ENCODE results near the gene SLC13A4.
"Not testable (repeated sequence)": the region's sequence is repeated elsewhere in the genome, so short reads cannot be mapped to it uniquely, and the experiment has no call there.

Gene SLC13A4

DNA sequence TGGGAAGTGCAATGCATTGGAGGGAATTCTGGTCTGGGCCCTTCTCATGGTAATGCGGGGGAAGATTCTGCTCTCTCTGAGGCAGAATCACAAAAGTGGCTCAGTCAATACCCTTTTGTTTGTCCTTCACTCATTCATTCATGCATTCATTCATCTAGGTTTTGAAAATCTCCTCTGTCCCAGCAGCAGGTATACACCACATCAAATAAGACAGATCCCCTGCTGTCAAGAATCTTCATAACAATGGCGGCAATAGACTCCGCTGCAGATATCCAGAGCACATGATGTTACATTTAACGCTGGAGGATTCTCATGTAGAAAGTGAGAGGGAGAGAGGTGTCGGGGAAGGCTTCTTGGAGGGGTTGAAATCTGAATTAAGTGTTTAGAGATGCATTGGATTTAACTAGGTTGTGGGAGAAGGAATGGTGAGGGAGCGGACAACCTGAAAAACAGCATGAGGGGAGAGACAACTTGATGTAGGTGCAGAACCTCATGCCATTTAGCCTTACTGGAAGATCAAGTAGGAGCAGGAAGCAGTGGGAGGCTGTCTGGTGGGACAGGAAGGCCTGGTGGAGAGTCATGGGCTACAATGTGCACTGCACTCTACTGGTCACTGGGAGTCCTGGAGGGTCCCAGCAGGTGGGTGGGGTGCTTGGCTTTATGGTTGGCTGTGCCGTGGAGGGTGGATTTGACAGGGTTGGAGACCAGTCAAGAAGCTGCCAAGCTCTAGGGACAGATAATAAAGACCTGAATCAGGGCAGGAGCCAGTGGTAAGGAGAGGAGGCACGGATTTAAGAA is 25.8 kb upstream of the SLC13A4 start:
- intact Hi-C loops (cut with DNase I), result no loop called here
- DNase-seq, result peak in 1 of 10 donors; percentile 24

DNA sequence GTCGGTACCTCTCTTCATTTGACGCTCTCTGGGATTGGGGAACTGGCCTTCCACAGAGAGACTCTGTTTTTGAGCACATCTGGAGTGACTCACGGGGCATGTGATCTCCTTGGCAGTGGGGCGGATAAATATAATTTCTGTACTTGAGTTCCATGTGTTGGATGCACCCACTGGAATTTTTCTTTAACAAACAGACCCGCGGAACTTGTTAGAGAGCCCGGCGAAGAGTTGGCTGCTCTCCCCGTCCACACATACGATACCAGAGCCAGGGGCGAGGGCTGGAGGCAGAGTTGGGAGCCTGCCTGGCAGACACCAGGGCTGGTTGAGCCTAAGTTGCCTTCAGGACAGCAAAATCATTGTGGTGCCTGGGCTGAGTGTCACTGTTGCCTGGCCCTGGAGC is 20.8 kb upstream of the SLC13A4 start, which contains the start of gene FAM180A:
Gene FAM180A, minus strand, starts transcription at position 44 of the 400 bp plus-strand sequence. CDS start 233 bp downstream, outside the sequence.
- intact Hi-C loops (cut with DNase I), result no loop called here
- DNase-seq, result peak in 1 of 10 donors; percentile 62

DNA sequence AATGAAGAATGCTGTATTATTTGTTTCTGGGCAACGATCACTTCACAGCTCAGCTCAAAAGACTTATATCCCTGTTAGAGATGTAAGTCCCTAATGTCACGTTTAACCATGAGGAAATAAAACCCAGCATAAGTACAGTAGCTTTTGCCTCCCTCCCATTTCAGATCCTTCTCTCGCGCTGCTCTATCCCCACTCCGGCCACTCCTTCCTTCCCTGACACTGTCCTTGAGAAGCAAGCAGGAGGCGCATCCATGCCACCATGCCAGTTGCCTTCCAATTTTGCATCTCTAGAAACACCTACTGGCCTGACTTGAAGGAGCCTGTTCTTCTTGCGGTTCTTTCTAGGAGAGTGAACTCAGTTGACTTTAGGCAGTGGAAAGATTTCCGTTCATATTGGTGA is 19.4 kb upstream of the SLC13A4 start:
- DNase-seq, result no peak
- intact Hi-C loops (cut with DNase I), result no loop called here

DNA sequence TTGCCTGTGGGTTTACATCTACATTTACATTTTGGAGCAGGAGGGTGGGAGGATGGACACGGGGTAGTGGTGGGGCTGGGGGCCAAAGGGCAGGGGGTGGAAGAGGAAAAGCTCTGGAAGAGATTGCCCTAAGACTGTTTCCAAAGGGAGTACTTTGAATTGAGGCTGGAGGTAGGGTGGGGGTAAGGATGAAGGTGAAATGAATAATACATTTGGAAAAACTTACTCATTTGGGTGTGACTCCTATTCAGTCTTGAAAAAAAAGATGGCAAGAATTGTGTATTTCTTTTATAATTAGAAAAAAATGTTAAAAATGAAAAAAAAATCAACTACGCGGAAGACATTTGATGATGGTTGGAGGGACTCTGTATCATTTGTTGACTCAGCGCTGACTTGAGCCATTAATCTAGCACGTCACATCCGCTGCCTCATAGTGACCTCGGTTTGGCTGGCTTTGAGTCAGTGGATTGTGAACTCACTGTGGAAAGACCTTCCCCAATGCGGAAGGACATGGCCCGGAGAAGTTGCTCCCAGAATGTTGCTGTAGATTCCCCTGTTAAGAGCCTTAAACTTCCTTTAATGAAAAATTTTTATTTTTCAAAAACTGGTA is 17.8 kb upstream of the SLC13A4 start:
- DNase-seq, result no peak
- intact Hi-C loops (cut with DNase I), result no loop called here

DNA sequence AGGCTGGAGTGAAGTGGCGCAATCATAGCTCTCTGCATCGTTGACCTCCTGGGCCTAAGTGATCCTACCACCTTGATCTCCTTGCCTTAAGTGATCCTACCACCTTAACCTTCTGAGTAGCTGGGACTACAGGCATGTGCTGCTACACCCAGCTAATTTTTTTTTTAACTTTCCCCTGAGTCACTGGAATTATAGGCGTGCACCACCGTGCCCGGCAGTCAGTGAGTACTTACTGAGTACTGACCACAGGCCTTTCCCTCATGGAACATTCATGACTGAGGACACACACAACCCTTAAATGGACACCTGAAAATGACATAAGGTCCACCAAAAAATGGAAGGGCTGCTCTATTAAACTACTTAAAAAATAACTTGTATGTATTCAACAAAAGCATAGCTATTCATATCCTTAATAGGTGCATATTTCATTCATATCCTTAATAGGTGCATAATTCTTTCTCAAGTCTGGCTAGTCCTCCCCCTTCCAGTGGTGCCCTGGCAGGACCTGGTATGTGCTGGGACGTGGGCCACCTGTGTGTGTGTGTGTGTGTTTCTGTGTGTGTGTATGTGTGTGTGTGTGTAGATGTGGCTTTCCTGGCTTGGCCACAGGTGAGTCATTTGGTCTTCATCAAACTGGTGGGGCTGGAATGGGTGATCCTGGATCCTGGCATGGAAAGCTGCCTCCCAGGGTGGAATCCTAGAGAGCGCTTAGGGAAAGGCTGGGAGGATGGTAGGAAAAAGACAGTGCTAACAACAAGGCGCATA is 17.1 kb upstream of the SLC13A4 start:
- intact Hi-C loops (cut with DNase I), result no loop called here
- no peak for DNase-seq

DNA sequence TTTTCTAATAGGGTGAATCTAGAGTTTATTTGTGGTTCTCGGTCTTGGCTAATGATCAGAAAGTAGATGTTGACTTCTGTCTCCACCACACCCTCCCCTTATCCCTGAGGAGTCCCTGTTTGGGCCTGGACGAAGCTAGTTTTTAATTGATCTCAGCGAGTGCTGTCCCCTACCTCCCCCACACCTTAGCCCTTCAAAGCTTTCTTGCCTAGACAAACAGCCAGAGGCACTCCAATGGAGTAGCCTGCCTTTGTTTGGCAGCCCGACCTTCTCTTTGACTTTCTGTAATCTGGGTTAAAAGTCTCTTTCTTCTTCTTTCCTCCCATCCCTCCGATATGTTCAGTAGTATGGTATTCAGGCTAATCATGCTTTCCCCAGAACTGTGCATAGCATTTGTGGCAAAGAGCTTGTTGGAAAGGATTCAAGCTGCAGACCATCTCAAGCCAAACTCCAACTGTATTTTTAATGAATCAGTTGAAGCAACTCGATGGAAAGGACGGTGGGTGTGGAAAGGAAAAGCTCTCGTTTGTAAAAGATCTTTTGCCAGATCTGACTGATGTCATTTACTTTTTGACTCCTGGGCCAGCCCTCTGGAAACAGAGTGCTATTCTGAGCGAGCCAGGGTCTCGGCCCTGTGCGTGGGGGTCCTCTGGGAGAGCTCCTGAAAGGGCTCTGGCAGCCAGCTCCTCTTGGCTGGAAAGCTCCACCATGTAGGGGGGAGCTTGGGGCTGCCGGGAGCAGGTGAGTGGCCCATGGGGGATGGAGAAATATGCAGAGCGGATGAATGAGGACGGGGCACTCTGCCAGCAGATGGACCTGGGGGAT is 16.1 kb upstream of the SLC13A4 start:
- no peak for DNase-seq
- intact Hi-C loops (cut with DNase I), result no loop called here

DNA sequence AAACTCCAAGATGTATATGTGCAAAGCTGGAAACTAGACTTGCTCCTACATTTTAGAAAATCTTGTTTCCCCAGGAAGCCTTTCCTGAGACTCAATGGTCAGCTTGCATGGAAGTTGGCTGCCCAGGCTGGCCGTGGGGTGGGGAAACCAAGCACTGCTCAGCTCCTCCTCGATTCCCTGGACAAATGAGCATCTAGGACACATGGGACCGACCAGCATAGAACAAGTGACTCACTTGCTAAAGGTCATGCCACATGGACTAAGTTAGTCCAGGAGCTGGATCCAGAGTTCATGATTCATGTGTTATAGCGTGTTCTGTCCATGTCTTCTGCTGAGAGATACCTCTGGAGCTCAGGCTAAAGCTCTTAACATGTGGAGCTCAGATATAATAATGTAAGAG is 14.4 kb upstream of the SLC13A4 start:
- intact Hi-C loops (cut with DNase I), result no loop called here
- no peak for DNase-seq

DNA sequence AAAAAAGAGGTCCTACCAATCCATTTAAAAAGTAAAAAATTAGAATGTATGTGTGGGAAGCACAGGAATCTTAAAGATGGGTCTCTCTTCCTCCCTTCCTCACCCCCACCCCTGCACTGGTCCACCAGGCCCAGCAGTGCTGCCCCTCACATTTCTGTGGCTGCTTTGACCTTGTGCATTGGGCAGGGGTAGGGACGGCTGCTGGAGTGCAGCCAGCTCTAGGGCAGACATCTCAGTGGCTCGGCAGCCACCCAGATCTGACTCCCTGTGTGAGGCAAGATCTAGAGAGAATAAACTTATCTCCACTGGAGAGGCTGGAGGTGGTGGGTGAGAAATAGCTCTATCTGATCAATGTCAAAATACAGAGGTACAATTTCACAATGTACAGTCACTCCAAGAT is 13.9 kb upstream of the SLC13A4 start:
- intact Hi-C loops (cut with DNase I), result no loop called here
- no peak for DNase-seq

DNA sequence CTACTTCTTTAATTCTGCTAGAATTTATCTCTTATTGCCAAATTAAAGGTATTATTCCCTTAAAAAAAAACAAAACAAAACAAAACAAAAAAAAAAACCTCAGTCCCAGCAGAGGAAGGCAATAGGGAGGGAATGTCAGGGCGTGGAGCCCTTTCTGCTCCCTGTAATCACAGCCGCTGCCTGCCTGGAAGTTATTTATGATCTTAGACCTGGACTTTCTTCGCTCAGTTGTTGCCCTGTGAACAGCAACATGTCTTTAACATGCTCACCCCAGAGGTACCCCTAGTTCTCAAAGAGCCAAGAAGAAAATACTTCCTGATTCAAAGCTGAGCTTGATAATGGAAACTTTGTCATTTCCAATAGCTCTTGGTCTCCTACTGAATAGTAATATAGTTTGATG is 12.9 kb upstream of the SLC13A4 start:
- DNase-seq, result no peak
- intact Hi-C loops (cut with DNase I), result no loop called here

DNA sequence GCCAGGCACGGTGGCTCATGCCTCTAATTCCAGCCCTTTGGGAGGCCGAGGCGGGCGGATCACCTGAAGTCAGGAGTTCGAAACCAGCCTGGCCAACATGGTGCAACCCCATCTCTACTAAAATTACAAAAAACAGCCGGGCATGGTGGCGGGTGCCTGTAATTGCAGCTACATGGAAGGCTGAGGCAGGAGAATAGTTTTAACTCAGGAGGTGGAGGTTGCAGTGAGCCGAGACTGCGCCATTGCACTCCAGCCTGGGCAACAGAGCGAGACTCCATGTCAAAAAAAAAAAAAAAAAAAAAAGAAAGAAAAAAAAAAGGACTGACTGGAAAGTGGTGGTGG is 9.3 kb upstream of the SLC13A4 start:
- intact Hi-C loops (cut with DNase I); DNase-seq: not testable (repeated sequence)

DNA sequence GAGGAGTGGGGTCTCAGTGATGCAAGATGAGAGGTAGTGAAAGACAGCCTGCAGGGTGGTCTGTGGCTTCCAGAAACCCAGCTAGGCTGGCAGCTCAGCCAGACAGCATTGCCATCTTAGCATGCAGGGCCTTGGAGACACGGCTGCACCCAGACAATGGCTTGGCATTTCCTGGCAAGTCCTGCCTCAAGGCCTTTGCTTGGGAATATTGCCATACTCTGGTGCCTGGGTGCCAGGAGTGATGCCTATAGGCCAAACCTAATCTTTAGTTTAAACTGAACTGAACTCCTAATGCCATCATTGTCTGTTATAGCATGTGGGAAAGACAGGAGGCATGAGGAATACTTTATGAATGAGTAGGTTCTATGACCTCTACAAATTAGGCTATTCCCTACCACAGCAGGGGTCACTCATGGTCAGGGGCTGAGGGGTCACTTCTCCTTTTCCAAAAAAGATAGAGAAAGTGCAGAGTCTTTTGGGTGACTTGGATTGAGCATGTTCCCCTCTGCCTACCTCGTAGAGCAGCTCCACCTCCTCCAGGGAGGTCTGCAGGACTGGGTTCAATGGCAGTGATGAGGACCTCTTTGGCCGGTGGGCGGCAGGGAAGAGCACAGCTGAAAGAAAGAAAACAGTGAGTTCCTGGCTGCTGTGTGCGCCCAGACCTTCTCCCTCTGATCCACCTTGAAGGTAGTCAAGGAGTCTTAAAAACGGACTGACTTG is 8.8 kb upstream of the SLC13A4 start:
- DNase-seq, result peak in 1 of 10 donors; percentile 59
- intact Hi-C loops (cut with DNase I), result no loop called here

DNA sequence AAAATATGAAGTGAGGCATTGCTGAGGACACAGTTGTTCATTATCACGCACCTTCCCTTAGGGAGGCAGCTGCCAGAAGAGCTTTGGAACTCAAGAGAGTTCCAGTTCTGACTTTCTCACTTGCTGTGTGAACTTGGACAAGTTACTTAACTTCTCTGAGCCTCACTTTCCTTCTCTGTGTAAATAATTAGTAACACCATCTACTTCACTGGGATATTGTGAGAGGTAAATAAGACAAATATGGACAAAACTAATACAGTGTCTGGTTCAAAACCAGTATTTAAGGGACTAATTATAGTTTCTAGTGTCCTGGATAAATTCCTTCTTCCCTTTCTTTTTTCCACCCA is 6.3 kb upstream of the SLC13A4 start:
- no peak for DNase-seq
- intact Hi-C loops (cut with DNase I), result no loop called here

DNA sequence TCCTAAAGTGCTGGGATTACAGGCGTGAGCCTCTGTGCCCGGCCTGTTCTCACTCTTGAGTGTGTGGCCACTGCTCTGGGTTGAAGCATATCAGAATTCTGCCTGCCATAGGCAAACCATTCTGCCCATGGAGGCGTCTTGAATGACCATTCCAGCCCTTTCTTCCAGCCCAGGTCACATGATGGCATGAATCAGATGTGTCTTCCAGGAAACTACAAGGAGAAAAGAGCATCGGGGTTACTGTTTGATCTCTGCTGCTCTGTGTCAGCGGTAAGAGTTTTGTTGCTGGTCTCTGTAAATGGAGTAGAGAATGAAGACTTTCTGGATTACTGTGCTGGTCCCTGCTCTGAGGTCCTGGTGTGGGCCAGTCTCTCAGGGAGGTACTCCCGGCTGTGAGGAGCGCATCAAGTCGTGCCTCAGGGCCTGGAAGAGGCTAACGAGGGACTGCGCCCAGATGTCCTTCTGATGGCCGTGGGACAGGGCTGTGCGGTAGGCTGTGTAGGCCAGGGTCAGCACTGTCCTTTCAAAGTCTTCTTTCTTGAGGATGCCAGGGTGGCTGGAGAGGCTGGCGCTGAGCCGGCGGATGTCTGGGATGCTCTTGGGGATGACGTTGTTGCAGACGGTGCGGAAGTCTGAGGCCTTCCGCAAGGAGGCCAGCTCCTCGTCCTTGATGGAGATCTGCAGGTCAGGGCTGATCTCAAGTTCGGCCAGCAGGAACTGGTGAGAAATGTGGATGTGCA is 5.8 kb upstream of the SLC13A4 start:
- DNase-seq, result peak in 1 of 10 donors; percentile 74
- intact Hi-C loops (cut with DNase I), result no loop called here

DNA sequence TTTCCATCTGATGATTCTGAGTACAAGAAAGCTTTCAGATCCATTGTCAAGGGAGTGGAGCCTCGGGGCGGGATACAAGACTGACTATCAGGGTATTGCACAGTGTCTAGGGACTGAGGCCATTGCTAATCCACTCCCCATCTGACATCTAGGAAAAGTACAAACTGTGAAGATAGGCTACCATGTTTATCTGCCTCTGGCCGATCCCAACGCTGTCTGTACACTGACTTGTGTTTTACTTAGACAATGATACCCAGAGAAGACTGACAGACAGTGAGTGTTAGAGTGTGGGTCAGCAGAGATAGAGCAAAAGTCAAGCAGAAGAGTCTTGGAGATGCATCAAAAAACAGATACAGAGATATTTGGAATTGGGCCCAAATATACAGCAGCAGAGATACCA is 3.1 kb upstream of the SLC13A4 start:
- no peak for DNase-seq
- intact Hi-C loops (cut with DNase I), result no loop called here

DNA sequence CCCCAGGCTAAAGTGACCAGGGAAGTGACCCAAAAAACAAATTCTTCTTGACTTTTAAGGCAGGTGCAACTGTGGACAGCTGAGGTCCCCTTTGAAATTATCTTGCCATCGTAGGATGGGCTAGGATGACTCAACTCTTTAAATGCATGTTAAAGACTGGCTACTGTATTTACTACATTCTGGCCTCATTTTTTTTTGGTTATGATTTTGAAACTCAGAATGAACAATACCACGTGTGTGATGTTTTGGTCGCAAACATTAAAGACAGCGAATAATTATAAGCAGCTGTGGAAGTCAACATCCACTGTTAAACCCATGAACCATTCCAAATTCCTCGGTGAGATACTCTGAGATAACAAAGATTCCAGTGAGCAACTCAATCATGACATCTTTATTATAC is 1.2 kb upstream of the SLC13A4 start:
- DNase-seq, result no peak
- intact Hi-C loops (cut with DNase I), result no loop called here

DNA sequence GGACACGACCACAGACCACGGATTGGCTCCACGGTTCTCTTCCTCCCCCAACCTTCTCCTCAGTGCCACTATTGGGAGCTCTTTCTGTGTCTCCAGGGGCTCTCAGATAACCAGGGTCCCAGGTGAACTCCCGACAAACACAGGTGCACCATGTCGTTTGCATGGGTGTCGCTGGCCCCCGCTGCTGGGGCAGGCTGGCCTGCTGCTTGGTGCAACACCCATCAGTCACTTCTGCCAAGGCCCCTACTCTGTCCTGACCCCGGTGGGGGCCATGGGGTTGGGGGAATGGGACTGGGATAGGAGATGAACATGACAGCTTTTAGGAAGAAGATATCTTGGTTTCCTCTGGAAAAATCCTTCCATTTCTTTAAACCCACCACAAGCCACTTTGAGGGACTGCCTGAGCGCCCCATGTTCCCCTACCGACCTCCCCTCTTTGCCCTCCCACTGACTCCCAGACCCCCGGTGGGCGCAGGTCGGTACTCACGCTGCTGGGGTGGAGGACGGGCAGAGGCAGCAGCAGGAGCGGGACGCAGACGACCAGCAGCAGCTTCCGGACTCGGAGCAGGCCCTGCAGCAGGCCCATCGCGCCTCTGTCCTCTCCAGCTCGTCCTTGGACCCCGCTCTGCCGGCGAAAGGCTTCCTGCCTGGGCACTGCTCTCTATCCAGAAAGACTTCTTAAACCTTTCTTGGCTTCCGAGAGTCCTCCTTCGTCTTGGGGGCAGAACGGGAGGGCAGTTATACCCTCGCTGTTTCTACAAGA is 894 bp downstream of the SLC13A4 start:
- DNase-seq, result peak in 1 of 10 donors; percentile 73

DNA sequence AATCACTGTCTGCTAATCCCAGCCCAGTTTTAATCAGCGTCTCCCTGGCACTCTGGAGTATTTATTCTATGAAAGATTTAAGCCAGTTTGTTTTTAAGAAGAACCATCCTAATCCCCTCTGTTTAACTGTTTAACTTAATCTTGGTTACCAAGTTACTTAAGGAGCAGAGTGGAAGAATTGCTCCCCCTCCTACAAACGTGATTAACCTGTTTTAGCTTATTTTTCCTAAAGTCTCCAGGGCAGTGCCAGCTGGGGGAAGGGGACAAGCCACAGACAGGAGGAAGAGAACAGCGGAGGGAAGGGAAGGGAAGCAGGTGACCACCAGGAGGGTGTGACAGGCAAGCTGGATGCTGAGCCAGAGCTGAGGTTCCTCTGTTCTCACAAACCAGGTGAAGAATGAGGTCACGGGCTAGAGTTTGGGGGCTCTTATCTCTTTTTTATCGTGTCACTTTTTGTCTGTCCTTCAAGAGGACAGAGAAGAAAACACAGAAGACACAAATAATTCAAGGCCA is 1.7 kb downstream of the SLC13A4 start:
- peak in 1 of 10 donors; percentile 14 for DNase-seq
- intact Hi-C loops (cut with DNase I), result no loop called here

More for the DNA sequence above, 894 bp downstream of the SLC13A4 start:
- intact Hi-C loops (cut with DNase I), result no loop called here

DNA sequence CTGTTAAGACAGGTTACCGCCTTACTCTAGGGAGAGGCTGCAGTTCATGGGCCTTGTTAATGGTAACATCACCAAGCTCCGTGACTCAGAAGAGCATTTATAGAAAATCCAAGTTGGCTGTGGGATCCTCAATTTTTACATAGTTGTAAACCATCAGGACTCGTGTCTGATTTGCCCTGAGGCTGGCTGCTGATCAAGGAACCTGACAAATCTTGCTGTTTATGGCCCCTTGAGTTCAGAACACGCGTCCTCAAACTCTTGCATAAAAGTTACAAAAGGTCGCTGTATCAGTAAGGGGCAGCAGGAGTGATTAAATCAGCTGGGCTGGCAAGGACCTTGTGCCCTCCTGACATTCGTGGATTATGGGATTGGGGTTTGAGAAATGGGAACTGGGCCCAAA is 4.6 kb downstream of the SLC13A4 start:
- intact Hi-C loops (cut with DNase I), result no loop called here
- no peak for DNase-seq

Data from posterior cingulate gyrus (tissue), 11 donors.